Left lobe of liver (tissue), 2 donors: Measurements from ENCODE around the gene CAPN5. TPM values are rescaled to one million over a fixed set of nuclear protein-coding genes. Genes with fewer than 3 reads are reported as not detected.
A peak's percentile ranks its signal among the peaks of the same experiment; 100 is the strongest.
"Not testable (repeated sequence)": the region's sequence is repeated elsewhere in the genome, so short reads cannot be mapped to it uniquely, and the experiment has no call there.

Experiments
- ATAC-seq: fragments of 200-7000 bp; cut with Tn5 transposase; one replicate; pipeline ENCODE4 v1.9.1; 2020; ENCODE audit warnings: mild to moderate bottlenecking, moderate library complexity
- DNase-seq: peaks from one replicate; pipeline ENCODE4 v3.0.0-alpha.2; 2020; ENCODE audit warnings: low spot score
- total RNA-seq: library from RNA; stranded (reverse); gene quantifications from one replicate; pipeline ENCODE4 v1.2.1, GENCODE V29; 2021
- donor health status: DM: no; HTN: no; CAD: no; lungs with moderate emphysema.
- donor health status: DM: no; HTN: yes; CAD: no.

CAPN5 gene
- total RNA-seq, 1 donor from 2014 or later, result 78.1 TPM

DNA sequence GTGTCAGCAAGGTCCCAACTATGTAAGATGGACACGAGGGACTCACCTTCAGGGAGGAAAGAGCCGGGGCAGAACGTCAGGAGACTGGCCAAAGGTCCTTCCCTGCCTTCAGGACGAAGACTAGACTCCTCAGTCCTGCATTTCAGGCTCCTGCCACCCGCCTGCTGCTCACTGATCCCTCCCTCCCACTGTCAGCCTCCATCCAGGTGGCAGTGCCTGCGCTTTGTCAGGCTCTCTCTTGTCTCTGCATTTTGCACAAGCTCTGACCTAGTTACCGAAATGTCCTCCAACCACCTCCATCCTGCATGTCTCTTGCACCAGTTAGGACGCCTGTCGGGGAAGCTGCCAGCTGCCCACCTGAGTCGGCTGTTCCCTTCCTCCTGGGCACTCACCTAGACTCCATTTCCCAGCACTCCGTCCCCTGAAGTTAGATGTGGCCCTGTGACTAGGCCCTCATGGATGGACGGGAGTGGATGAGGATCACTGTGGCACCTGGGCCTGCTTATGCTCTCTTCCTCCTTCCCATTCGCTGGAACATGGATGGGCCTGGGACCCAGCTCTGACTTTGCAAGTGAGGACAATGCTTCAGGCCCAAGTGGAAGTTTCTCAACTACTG, 24.6 kb upstream of the CAPN5 start:
- no peak for DNase-seq
- no peak for ATAC-seq

DNA sequence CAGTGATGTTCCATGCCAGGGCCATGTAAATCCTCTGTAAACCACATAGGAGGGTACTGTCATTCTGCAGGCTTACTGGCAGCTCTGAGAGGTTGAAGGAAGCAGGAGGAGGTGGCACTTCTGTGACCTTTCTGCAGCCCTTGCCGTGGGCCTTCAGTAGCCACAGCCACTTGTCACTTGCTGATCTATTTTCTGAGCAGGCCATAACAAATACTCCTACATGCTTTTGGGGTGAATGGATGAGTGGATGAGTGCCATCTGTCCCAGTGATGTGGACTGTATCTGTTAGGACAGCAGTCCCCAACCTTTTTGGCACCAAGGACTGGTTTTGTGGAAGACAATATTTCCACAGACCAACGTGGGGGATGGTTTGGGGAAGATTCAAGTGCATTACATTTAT, 22.4 kb upstream of the CAPN5 start:
- no peak for DNase-seq
- ATAC-seq, result no peak

DNA sequence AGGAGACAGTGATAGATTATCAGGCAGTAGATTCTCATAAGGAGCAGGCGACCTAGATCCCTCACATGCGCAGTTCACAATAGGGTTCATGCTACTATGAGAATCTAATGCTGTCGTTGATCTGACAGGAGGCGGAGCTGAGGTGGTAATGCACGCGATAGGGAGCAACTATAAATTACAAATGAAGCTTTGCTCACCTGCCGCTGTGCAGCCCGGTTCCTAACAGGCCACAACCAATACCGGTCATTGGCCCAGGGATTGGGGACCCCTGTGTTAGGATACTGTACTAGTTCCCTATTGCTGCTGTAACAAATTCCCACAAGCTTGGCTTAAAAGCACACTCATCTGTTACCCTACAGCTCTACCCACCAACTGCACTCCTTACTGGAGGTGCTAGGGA, 21.9 kb upstream of the CAPN5 start:
- no peak for ATAC-seq
- DNase-seq, result no peak

GRCh38 chr11:77046060-77046501, 20.7 kb upstream of the CAPN5 start:
- ATAC-seq, result peak; percentile 80
- DNase-seq, result peak; percentile 61

DNA sequence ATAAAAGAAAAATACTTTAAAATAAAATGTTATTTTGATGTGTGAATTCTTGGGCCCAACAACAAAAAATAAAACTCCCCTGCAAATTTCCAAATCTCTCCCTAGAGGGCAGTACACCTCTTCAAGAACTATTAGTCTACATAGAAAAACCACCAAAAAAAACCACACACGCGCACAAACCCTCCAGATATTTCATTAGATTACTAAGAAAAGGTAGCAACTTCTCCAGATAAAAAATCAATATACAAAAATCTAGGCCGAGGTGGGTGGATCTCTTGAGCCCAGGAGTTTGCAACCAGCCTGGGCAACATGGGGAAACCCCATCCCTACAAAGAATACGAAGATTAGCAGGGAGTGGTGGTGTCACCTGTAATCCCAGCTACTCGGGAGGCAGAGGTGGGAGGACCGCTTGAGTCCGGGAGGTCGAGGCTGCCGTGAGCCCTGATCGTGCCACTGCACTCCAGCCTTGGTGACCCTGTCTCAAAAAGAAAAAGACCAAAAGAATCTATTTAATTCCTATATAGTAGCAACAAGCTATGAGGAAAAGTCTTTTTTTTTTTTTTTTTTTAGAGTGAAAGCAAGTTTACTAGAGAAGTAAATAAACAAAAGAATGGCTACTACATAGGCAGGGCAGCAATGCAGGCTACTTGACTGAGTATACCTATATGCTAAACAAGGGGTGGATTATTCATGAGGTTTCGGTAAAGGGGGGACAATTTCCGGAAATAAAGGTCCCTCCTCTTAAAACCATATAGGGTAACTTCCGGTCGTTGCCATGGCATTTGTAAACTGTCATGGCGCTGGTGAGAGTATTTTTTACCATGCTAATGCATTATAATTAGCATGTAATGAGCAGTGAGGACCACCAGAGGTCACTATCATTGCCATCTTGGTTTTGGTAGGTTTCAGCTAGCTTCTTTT, 19.5 kb upstream of the CAPN5 start:
- peak; percentile 84 for ATAC-seq
- DNase-seq, result peak; percentile 78

DNA sequence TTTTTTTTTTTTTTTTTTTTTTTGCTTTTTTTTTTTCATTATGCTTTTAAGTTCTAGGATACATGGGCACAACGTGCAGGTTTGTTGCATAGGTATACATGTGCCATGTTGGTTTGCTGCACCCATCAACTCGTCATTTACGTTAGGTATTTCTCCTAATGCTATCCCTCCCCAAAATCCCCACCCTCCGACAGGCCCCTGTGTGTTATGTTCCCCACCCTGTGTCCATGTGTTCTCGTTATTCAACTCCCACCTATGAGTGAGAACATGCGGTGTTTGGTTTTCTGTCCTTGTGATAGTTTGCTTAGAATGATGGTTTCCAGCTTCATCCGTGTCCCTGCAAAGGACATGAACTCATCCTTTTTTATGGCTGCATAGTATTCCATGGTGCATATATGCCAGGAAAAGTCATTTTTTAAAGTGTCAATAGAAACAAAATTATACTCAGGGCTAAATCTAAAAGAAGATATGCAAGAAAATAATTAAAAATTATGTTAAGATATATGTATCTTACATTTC, 18.8 kb upstream of the CAPN5 start:
- not testable (repeated sequence) for DNase-seq, ATAC-seq

GRCh38 chr11:77049026-77049425, 17.7 kb upstream of the CAPN5 start:
- DNase-seq (no peak), ATAC-seq (no peak)

- ATAC-seq (no peak), DNase-seq (no peak)
Observed at GRCh38 chr11:77051511-77051910, 15.3 kb upstream of the CAPN5 start.

- DNase-seq (no peak), ATAC-seq (no peak)
Observed at GRCh38 chr11:77052518-77052917, 14.3 kb upstream of the CAPN5 start.

- ATAC-seq, result no peak
- DNase-seq, result no peak
Observed at GRCh38 chr11:77053217-77054015, 13.4 kb upstream of the CAPN5 start.

DNA sequence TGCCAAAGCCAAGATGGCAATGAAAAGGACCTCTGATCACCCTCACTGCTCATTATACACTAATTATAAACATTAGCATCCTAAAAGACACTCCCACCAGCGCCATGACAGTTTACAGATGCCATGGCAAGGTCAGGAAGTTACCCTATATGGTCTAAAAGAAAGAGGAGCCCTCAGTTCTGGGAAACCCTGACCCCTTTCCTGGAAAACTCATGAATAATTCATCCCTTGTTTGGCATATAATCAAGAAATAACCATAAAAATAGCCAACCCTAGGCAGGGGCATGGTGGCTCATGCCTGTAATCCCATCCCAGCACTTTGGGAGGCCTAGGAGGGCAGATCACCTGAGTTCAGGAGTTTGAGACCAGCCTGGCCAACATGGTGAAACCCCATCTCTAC, 12.7 kb upstream of the CAPN5 start:
- DNase-seq (no peak), ATAC-seq (no peak)

- ATAC-seq, result no peak
- DNase-seq, result no peak
Observed at GRCh38 chr11:77055101-77055561, 11.6 kb upstream of the CAPN5 start.

GRCh38 chr11:77055913-77056312, 10.9 kb upstream of the CAPN5 start:
- DNase-seq (no peak), ATAC-seq (no peak)

- no peak for ATAC-seq
- no peak for DNase-seq
Observed at GRCh38 chr11:77056814-77057402, 9.9 kb upstream of the CAPN5 start.

- ATAC-seq, result no peak
- no peak for DNase-seq
Observed at GRCh38 chr11:77057938-77058474, 8.8 kb upstream of the CAPN5 start.

DNA sequence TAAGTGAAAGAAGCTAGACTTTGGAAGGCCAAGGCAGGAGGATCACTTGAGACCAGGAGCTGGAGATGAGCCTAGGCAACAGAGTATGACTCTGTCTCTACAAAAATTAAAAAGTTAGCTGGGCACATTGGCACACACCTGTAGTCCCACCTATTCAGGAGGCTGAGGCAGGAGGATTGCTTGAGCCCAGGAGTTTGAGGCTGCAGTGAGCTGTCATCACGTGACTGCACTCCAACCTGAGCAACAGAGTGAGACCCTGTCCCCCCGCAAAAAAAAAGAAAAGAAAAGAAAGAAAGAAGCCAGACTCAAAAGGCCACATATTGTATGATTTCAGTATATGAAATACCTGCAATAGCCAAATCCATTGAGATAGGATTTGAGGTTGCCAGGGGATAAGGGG, 7.9 kb upstream of the CAPN5 start:
- ATAC-seq (no peak), DNase-seq (no peak)

GRCh38 chr11:77059806-77060205, 7.0 kb upstream of the CAPN5 start:
- DNase-seq (no peak), ATAC-seq (no peak)

GRCh38 chr11:77060234-77060633, 6.5 kb upstream of the CAPN5 start:
- DNase-seq (no peak), ATAC-seq (no peak)

DNA sequence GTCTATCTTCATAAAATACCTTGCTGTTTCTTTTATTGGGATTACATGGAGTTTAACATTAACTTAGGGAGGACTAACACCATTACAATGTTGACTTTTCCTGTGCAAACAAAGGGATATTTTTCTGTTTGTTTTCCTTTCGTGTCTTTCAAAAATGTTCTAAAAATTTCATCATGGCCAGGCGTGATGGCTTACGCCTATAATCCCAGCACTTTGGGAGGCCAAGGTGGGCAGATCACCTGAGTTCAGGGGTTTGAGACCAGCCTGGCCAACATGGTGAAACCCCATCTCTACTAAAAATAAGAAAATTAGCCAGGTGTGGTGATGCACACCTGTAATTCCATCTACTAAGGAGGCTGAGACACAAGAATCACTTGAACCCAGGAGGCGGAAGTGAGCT, 5.5 kb upstream of the CAPN5 start:
- peak; percentile 51 for ATAC-seq

DNA sequence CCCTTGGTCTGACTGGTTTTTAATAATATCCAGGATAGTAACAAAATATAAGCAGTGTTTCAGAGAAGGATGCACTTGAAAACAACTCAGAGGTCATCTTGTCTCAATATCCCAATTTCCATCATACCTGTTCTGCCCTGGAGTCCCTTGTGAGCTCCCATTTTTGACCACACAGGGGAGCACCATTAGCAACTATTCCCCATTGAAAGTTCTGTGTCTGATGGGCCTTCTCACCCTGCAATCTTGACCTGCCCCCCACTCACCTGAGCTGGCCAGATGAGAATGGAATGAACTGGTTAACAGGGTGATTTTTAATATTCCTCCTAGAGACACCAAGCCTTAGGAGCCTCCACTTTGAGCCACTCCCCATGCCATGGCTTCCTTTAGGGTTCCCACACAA, 3.8 kb upstream of the CAPN5 start:
- ATAC-seq, result no peak
- no peak for DNase-seq

More for the DNA sequence above, 5.5 kb upstream of the CAPN5 start:
- DNase-seq, result not testable (repeated sequence)
